Effector memory CD4-positive, alpha-beta T cell (primary cell): Measurements from ENCODE around the gene XYLT1.

Source experiments
- DNase-seq, 3 donors: peaks; one replicate each; pipeline ENCODE4 v3.0.0-alpha.2; 2020
- H3K27ac ChIP-seq: 2 replicates; pipeline ENCODE4 v1.7.0; 2013; ENCODE audit warnings: mild to moderate bottlenecking, low read length, moderate library complexity; ENCODE audit not compliant: insufficient read depth, poor library complexity, severe bottlenecking
- H3K27me3 ChIP-seq: replicated peaks from 2 replicates; pipeline ENCODE4 v1.7.0; 2013; ENCODE audit warnings: mild to moderate bottlenecking, low read length; ENCODE audit not compliant: insufficient read depth, control insufficient read depth, poor library complexity, severe bottlenecking
- H3K36me3 ChIP-seq: 2 replicates; pipeline ENCODE4 v1.7.0; 2013; ENCODE audit warnings: mild to moderate bottlenecking, low read length, moderate library complexity; ENCODE audit not compliant: control insufficient read depth, insufficient read depth
- H3K4me1 ChIP-seq: 2 replicates; pipeline ENCODE4 v1.7.0; 2013; ENCODE audit warnings: low read length, mild to moderate bottlenecking; ENCODE audit not compliant: control insufficient read depth, insufficient read depth, poor library complexity, severe bottlenecking
- H3K4me3 ChIP-seq: 2 replicates; pipeline ENCODE4 v1.7.0; 2013; ENCODE audit warnings: low read length, low read depth, mild to moderate bottlenecking; ENCODE audit not compliant: insufficient read depth, poor library complexity, severe bottlenecking
- H3K9me3 ChIP-seq: 2 replicates; pipeline ENCODE4 v1.7.0; 2013; ENCODE audit warnings: mild to moderate bottlenecking, low read length, moderate library complexity; ENCODE audit not compliant: control insufficient read depth

XYLT1 gene

GRCh38 chr16:17331991-17332390 is 138.8 kb downstream of the XYLT1 start:
- Histone ChIP-seq H3K27ac (no peak overlapping the region), H3K36me3 (no peaks in the 10 kb centered on the region), H3K4me3 (no peak overlapping the region), H3K27me3 (no peaks in the 10 kb centered on the region), H3K9me3 (no peaks in the 10 kb centered on the region), H3K4me1 (no peaks in the 10 kb centered on the region)
- no peak for DNase-seq

DNA sequence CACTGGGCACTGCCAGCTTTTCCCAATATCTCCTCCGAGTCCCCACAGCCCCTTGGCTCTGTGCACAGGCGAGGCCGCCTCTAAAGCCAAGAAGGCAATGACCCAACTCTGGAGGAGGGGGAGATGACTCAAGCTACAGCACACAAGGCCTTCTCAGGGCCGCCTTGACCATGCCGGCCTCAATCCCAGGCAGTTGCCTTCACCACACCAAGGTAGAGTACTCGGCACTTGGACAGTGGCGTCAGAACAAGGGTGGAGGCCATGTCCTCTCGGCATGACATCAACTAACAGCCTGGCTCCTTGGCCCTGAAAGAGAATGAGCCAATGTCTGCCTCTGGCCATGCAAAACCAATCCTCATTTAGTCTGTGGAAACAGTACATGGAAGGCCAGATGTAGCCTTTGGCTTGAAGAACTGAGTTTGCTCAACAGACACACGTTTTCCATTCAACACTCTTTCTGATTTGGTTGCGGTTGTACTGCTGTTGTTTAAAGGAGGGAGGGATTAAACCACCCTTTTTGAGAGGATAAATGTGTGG is 139.6 kb downstream of the XYLT1 start:
- H3K4me1 ChIP-seq = no peaks in the 10 kb centered on the region
- H3K27me3 ChIP-seq = no peaks in the 10 kb centered on the region
- H3K9me3 ChIP-seq = no peaks in the 10 kb centered on the region
- DNase-seq = no peak
- H3K27ac ChIP-seq = no peak overlapping the region
- no peak overlapping the region for H3K4me3 ChIP-seq
- H3K36me3 ChIP-seq = no peaks in the 10 kb centered on the region

GRCh38 chr16:17330044-17330443 is 140.7 kb downstream of the XYLT1 start:
- no peaks in the 10 kb centered on the region for H3K4me1 ChIP-seq
- H3K27me3 ChIP-seq = no peaks in the 10 kb centered on the region
- H3K27ac ChIP-seq = no peak overlapping the region
- no peak for DNase-seq
- H3K36me3 ChIP-seq = no peaks in the 10 kb centered on the region
- H3K9me3 ChIP-seq = no peaks in the 10 kb centered on the region
- no peak overlapping the region for H3K4me3 ChIP-seq

- no peaks in the 10 kb centered on the region for H3K9me3 ChIP-seq
- no peaks in the 10 kb centered on the region for H3K4me1 ChIP-seq
- DNase-seq = no peak
- no peak overlapping the region for H3K27ac ChIP-seq
- H3K27me3 ChIP-seq = no peaks in the 10 kb centered on the region
- H3K36me3 ChIP-seq = no peaks in the 10 kb centered on the region
- no peak overlapping the region for H3K4me3 ChIP-seq
These were observed 141.4 kb downstream of the XYLT1 start for GRCh38 chr16:17329391-17329790.

GRCh38 chr16:17328932-17329331 is 141.8 kb downstream of the XYLT1 start:
- no peak overlapping the region for H3K27ac ChIP-seq

GRCh38 chr16:17327664-17328335 is 143.0 kb downstream of the XYLT1 start:
- H3K27ac ChIP-seq = no peak overlapping the region
- H3K27me3 ChIP-seq = no peaks in the 10 kb centered on the region
- DNase-seq = no peak
- no peaks in the 10 kb centered on the region for H3K9me3 ChIP-seq
- H3K36me3 ChIP-seq = no peaks in the 10 kb centered on the region
- H3K4me1 ChIP-seq = no peaks in the 10 kb centered on the region
- H3K4me3 ChIP-seq = no peak overlapping the region

More at GRCh38 chr16:17328932-17329331, 141.8 kb downstream of the XYLT1 start:
- no peaks in the 10 kb centered on the region for H3K27me3 ChIP-seq
- no peaks in the 10 kb centered on the region for H3K4me1 ChIP-seq
- H3K4me3 ChIP-seq = no peak overlapping the region
- no peak for DNase-seq
- H3K36me3 ChIP-seq = no peaks in the 10 kb centered on the region
- H3K9me3 ChIP-seq = no peaks in the 10 kb centered on the region

GRCh38 chr16:17325476-17326143 is 145.2 kb downstream of the XYLT1 start:
- Histone ChIP-seq H3K9me3 (no peaks in the 10 kb centered on the region), H3K4me3 (no peak overlapping the region), H3K27ac (no peak overlapping the region), H3K27me3 (no peaks in the 10 kb centered on the region), H3K36me3 (no peaks in the 10 kb centered on the region), H3K4me1 (no peaks in the 10 kb centered on the region)
- DNase-seq = no peak

DNA sequence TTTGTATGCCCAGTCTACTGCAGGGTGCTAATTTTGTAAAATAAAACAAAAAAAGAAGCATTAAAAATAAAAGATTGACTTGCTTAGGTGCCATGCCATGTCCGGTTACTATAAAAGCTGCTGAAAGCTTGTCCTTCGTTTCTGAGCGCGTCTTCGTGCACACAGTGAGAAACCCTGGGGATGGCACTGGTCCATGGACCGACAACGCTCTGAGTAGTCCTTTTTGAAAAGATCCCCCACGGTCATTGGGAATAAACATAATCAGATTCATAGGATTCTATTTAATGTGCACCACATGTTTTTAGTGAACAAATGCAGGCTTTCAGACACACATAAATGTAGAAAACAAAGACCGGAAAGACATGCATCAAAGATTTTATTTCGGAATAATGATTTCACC is 146.3 kb downstream of the XYLT1 start:
- Histone ChIP-seq H3K27me3 (no peaks in the 10 kb centered on the region), H3K9me3 (no peaks in the 10 kb centered on the region), H3K4me1 (no peaks in the 10 kb centered on the region), H3K4me3 (no peak overlapping the region), H3K36me3 (no peaks in the 10 kb centered on the region), H3K27ac (no peak overlapping the region)
- no peak for DNase-seq

DNA sequence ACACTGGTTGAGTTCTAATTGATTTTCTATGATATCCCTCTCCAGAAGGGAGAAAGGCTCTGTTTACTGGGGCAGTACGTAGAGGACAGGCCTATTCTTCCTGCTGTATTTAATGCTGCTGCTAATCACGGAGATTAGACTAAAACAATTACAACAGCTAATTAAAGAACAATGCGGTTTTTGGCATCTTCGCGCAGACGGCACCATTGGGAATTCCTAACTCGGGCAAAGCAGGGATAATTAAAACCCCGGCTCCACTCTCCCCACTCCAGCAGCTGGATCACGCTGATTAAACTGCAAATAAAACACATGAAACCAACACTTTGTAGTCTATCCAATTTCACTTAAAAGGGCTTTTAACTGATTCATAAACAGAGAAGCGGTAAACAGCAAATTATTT is 147.6 kb downstream of the XYLT1 start:
- no peaks in the 10 kb centered on the region for H3K4me1 ChIP-seq
- H3K27me3 ChIP-seq = no peaks in the 10 kb centered on the region
- H3K27ac ChIP-seq = no peak overlapping the region
- no peaks in the 10 kb centered on the region for H3K36me3 ChIP-seq
- no peak for DNase-seq
- H3K9me3 ChIP-seq = no peaks in the 10 kb centered on the region
- no peak overlapping the region for H3K4me3 ChIP-seq

DNA sequence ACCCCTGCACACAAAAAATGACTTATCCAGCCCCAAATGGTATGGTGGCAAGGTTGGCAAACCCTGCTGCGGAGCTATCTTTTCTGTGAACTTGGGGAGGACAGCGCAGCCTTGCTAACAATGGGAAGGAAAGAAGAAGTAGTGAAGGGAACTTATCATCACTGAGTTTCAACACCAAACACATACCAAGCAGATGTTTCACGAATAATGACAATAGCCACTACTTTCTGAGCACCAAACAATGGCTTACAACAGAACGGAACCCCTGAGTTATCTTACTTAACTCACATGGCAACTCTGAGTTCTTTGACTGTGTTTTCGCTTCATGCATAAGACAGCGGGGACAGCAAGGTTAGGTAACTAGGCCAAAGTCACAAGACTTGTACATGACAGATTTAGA is 148.9 kb downstream of the XYLT1 start:
- no peak for DNase-seq
- Histone ChIP-seq H3K27me3 (no peaks in the 10 kb centered on the region), H3K9me3 (no peaks in the 10 kb centered on the region), H3K4me1 (no peaks in the 10 kb centered on the region), H3K27ac (no peak overlapping the region), H3K4me3 (no peak overlapping the region), H3K36me3 (no peaks in the 10 kb centered on the region)
